HepG2 (cell line): ENCODE data around the gene ITGB1.

ENCODE experiments used
- ASH2L ChIP-seq: fragments of 300-600, 200-600 bp; sonication (generic); IDR thresholded peaks from 2 replicates; pipeline ENCODE4 v1.7.0; 2017; ENCODE audit warnings: low read depth, mild to moderate bottlenecking, moderate library complexity, mixed read lengths, low read length; ENCODE audit not compliant: insufficient read length
- TF ChIP-seq, protein P1 (sequence below): sonication (generic); formaldehyde crosslinking; IDR thresholded peaks from 2 replicates; pipeline ENCODE4 v1.5.0; 2020; ENCODE audit warnings: mild to moderate bottlenecking, missing genetic modification reagents, moderate library complexity
- TF ChIP-seq, protein P2 (sequence below): sonication (generic); formaldehyde crosslinking; IDR thresholded peaks from 2 replicates; pipeline ENCODE4 v1.8.0; 2022; ENCODE audit warnings: low read depth, missing genetic modification reagents

GRCh38 chr10:32943395-32943794, 14.6 kb downstream of the ITGB1 start:
- TF ChIP-seq, protein P1, sequence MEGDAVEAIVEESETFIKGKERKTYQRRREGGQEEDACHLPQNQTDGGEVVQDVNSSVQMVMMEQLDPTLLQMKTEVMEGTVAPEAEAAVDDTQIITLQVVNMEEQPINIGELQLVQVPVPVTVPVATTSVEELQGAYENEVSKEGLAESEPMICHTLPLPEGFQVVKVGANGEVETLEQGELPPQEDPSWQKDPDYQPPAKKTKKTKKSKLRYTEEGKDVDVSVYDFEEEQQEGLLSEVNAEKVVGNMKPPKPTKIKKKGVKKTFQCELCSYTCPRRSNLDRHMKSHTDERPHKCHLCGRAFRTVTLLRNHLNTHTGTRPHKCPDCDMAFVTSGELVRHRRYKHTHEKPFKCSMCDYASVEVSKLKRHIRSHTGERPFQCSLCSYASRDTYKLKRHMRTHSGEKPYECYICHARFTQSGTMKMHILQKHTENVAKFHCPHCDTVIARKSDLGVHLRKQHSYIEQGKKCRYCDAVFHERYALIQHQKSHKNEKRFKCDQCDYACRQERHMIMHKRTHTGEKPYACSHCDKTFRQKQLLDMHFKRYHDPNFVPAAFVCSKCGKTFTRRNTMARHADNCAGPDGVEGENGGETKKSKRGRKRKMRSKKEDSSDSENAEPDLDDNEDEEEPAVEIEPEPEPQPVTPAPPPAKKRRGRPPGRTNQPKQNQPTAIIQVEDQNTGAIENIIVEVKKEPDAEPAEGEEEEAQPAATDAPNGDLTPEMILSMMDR, result no peak
- TF ChIP-seq ASH2L, result no peak
- TF ChIP-seq, protein P2, sequence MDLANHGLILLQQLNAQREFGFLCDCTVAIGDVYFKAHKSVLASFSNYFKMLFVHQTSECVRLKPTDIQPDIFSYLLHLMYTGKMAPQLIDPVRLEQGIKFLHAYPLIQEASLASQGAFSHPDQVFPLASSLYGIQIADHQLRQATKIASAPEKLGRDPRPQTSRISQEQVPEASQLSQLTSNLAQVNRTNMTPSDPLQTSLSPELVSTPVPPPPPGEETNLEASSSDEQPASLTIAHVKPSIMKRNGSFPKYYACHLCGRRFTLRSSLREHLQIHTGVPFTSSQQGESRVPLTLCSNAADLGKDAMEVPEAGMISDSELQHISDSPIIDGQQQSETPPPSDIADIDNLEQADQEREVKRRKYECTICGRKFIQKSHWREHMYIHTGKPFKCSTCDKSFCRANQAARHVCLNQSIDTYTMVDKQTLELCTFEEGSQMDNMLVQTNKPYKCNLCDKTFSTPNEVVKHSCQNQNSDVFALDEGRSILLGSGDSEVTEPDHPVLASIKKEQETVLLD (CRISPR knock-in tag), result no peak
